ENCODE measurements around the gene GPRC6A. TPM values are rescaled to one million over a fixed set of nuclear protein-coding genes. Genes with fewer than 3 reads are reported as not detected.

GPRC6A gene
- total RNA-seq, 2 experiments from 2014 or later = not detected

GRCh38 chr6:116799945-116800344 is 28.9 kb downstream of the GPRC6A start:
- ATAC-seq (ENCODE audit: poor library complexity) (no peak), DNase-seq (no peak)
- no peaks in the 10 kb centered on the region for H3K9me3 Mint-ChIP-seq
- TF ChIP-seq CTCF (IDR thresholded peaks at IDR 0.05) = no peak
- no peak overlapping the region for H3K27ac ChIP-seq (ENCODE audit: low read depth in 1 of 2, low read length in 2 of 2)
- H3K27me3 ChIP-seq (ENCODE audit: control insufficient read depth in 1 of 2, insufficient read depth in 2 of 2, low read length in 2 of 2) = no peaks in the 10 kb centered on the region
- POLR2A ChIA-PET = no interaction called here
- intact Hi-C loops (cut with DNase I, micrococcal nuclease) = no loop called here
- H3K4me1 ChIP-seq (ENCODE audit: insufficient read depth, low read length) = no peaks in the 10 kb centered on the region
- H3K27ac Mint-ChIP-seq = no peak overlapping the region
- peaks cover 34% of the 10 kb centered on the region for H3K27me3 Mint-ChIP-seq
- H3K4me3 ChIP-seq (ENCODE audit: low read length) = no peak overlapping the region
- no peaks in the 10 kb centered on the region for H3K36me3 ChIP-seq (ENCODE audit: insufficient read depth, low read length)
- H3K36me3 Mint-ChIP-seq (ENCODE audit: low read depth) = no peaks in the 10 kb centered on the region
- H3K9me3 ChIP-seq (ENCODE audit: control insufficient read depth in 1 of 2, insufficient read depth in 1 of 2, low read length in 2 of 2) = no peaks in the 10 kb centered on the region
- no peaks in the 10 kb centered on the region for H3K4me1 Mint-ChIP-seq (ENCODE audit: low read depth)
- CTCF ChIA-PET = no interaction called here
- no peak overlapping the region for H3K4me3 Mint-ChIP-seq

GRCh38 chr6:116797585-116797984 is 31.3 kb downstream of the GPRC6A start:
- Histone ChIP-seq H3K9me3 (ENCODE audit: control insufficient read depth in 1 of 2, insufficient read depth in 1 of 2, low read length in 2 of 2) (no peaks in the 10 kb centered on the region), H3K27ac (ENCODE audit: low read depth in 1 of 2, low read length in 2 of 2) (no peak overlapping the region), H3K4me3 (ENCODE audit: low read length) (no peak overlapping the region), H3K4me1 (ENCODE audit: insufficient read depth, low read length) (no peaks in the 10 kb centered on the region), H3K36me3 (ENCODE audit: insufficient read depth, low read length) (no peaks in the 10 kb centered on the region), H3K27me3 (ENCODE audit: control insufficient read depth in 1 of 2, insufficient read depth in 2 of 2, low read length in 2 of 2) (no peaks in the 10 kb centered on the region)
- ChIA-PET POLR2A (no interaction called here), CTCF (no interaction called here)
- no peak overlapping the region for H3K4me3 Mint-ChIP-seq
- H3K4me1 Mint-ChIP-seq (ENCODE audit: low read depth) = no peaks in the 10 kb centered on the region
- no peaks in the 10 kb centered on the region for H3K36me3 Mint-ChIP-seq (ENCODE audit: low read depth)
- no peak for TF ChIP-seq CTCF (IDR thresholded peaks at IDR 0.05)
- intact Hi-C loops (cut with DNase I, micrococcal nuclease) = no loop called here
- ATAC-seq (ENCODE audit: poor library complexity) (no peak), DNase-seq (no peak)
- H3K9me3 Mint-ChIP-seq = no peaks in the 10 kb centered on the region
- peaks cover 20% of the 10 kb centered on the region for H3K27me3 Mint-ChIP-seq
- H3K27ac Mint-ChIP-seq = no peak overlapping the region

DNA sequence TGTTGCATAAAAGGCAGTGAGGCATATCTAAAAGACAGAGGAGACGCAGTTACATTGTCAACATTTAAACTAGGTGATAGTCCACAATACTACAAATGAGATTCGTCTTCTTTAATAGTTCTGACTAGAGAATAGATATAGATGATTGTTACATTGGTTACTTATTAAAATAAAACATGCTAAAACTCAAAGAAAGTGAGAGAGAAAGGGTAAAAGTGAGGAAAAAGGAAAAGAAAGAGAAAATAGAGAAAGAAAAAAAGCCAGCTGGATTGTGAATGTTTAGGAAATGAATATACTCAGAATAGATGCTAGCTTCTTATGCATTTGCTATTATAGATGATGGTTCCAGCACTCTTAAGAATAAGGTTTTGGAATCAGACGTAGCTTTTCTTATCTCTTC is 35.7 kb downstream of the GPRC6A start:
- intact Hi-C loops (cut with DNase I, micrococcal nuclease) = no loop called here
- ChIA-PET POLR2A (no interaction called here), CTCF (no interaction called here)
- Mint-ChIP-seq H3K27ac (no peak overlapping the region), H3K36me3 (ENCODE audit: low read depth) (no peaks in the 10 kb centered on the region), H3K9me3 (no peaks in the 10 kb centered on the region), H3K27me3 (peaks cover 10% of the 10 kb centered on the region), H3K4me1 (ENCODE audit: low read depth) (no peaks in the 10 kb centered on the region), H3K4me3 (no peak overlapping the region)
- H3K9me3 ChIP-seq (ENCODE audit: control insufficient read depth in 1 of 2, insufficient read depth in 1 of 2, low read length in 2 of 2) = no peaks in the 10 kb centered on the region
- H3K4me3 ChIP-seq (ENCODE audit: low read length) = no peak overlapping the region
- H3K27ac ChIP-seq (ENCODE audit: low read depth in 1 of 2, low read length in 2 of 2) = no peak overlapping the region
- DNase-seq (no peak), ATAC-seq (ENCODE audit: poor library complexity) (no peak)
- TF ChIP-seq CTCF (IDR thresholded peaks at IDR 0.05) = no peak
- no peaks in the 10 kb centered on the region for H3K36me3 ChIP-seq (ENCODE audit: insufficient read depth, low read length)
- no peaks in the 10 kb centered on the region for H3K4me1 ChIP-seq (ENCODE audit: insufficient read depth, low read length)
- no peaks in the 10 kb centered on the region for H3K27me3 ChIP-seq (ENCODE audit: control insufficient read depth in 1 of 2, insufficient read depth in 2 of 2, low read length in 2 of 2)
